SK-N-SH (cell line): ENCODE measurements around the gene HECW1.

ENCODE experiments used
- CTCF ChIP-seq: fragments of 200-600 bp; sonication (generic); IDR thresholded peaks from 2 replicates; pipeline ENCODE4 v1.6.1; 2017; ENCODE audit warnings: antibody characterized with exemption, mild to moderate bottlenecking, moderate library complexity
- EP300 ChIP-seq, 2 experiments: IDR thresholded peaks; 2 replicates each; pipeline versions ENCODE4 v1.4.0 to v1.6.1; 2012; ENCODE audit warnings: borderline replicate concordance in 1 of 2, low read depth in 1 of 2, low read length in 1 of 2
- NRF1 ChIP-seq: IDR thresholded peaks from 2 replicates; pipeline ENCODE4 v1.6.1; 2012; ENCODE audit warnings: low read depth, mild to moderate bottlenecking, low read length
- POLR2AphosphoS5 ChIP-seq: IDR thresholded peaks from 2 replicates; pipeline ENCODE4 v1.6.1; 2012; ENCODE audit warnings: low read depth, low read length

GRCh38 chr7:43353902-43354301, 241.5 kb downstream of the HECW1 start:
- TF ChIP-seq CTCF (peak; percentile 28), NRF1 (no peak), POLR2AphosphoS5 (no peak), EP300 (IDR thresholded peaks at IDR 0.05; ENCODE audit: borderline replicate concordance in 1 of 2, low read depth in 1 of 2, low read length in 1 of 2) (no peak)
